Activated B cell treated with CpG ODN at 0.5 μM for 24 hours (primary cell): ENCODE data around the gene SDHAF4. TPM values are rescaled to one million over a fixed set of nuclear protein-coding genes. Genes with fewer than 3 reads are reported as not detected.
"Not testable (repeated sequence)": the region's sequence is repeated elsewhere in the genome, so short reads cannot be mapped to it uniquely, and the experiment has no call there.

ENCODE experiments used
- ATAC-seq: fragments of 200-7000 bp; cut with Tn5 transposase; one replicate; pipeline ENCODE4 v1.10.0; 2021; ENCODE audit warnings: low read depth, mild to moderate bottlenecking, moderate library complexity
- CTCF ChIA-PET: fragments of 350-600 bp; sonication (Branson Sonifier 250); formaldehyde crosslinking; loops from one replicate; lab custom pipeline; 2021; ENCODE audit warnings: antibody characterized with exemption; lab: Charles Lee
- POLR2A ChIA-PET: fragments of 350-600 bp; sonication (Branson Sonifier 250); formaldehyde crosslinking; loops from one replicate; lab custom pipeline; 2021; ENCODE audit warnings: antibody characterized with exemption; lab: Charles Lee
- DNase-seq: peaks from one replicate; pipeline ENCODE4 v3.0.0; 2022
- H3K27ac Mint-ChIP-seq: one replicate; pipeline ENCODE4 v1.8.0; 2020; ENCODE audit warnings: mixed read lengths
- H3K27me3 Mint-ChIP-seq: one replicate; pipeline ENCODE4 v1.8.0; 2021; ENCODE audit warnings: mixed read lengths
- H3K36me3 Mint-ChIP-seq: one replicate; pipeline ENCODE4 v1.8.0; 2021; ENCODE audit warnings: low read depth, mixed read lengths
- H3K4me1 Mint-ChIP-seq: one replicate; pipeline ENCODE4 v1.8.0; 2021; ENCODE audit warnings: mixed read lengths
- H3K4me3 Mint-ChIP-seq: one replicate; pipeline ENCODE4 v1.8.0; 2020; ENCODE audit warnings: mild to moderate bottlenecking, mixed read lengths
- H3K9me3 Mint-ChIP-seq: one replicate; pipeline ENCODE4 v1.8.0; 2020; ENCODE audit warnings: mixed read lengths
- CTCF ChIP-seq: fragments of 200-600 bp; IDR thresholded peaks from one replicate; pipeline ENCODE4 v1.8.0; 2022; ENCODE audit warnings: antibody characterized with exemption, mild to moderate bottlenecking
- intact Hi-C: fragments of 100-400 bp; cut with micrococcal nuclease; formaldehyde crosslinking; loops from one replicate; pipeline ENCODE4 v1.15.1; 2024
- total RNA-seq: library from RNA; stranded (reverse); gene quantifications from 2 replicates; pipeline ENCODE4 v1.2.3, GENCODE V29; 2022

The SDHAF4 gene
- total RNA-seq, 1 donor from 2014 or later, result 7.6 TPM

- intact Hi-C loops, result loop anchor here (1.0 kb wide), 1 partner anchor 139 kb away; no protein-coding TSS in a partner anchor
- ATAC-seq (no peak), DNase-seq (no peak)
- H3K4me3 Mint-ChIP-seq, result no peak overlapping the region
- H3K9me3 Mint-ChIP-seq, result no peaks in the 10 kb centered on the region
- POLR2A ChIA-PET, result no interaction called here
- no peak overlapping the region for H3K27ac Mint-ChIP-seq
- no peak for TF ChIP-seq CTCF
- CTCF ChIA-PET, result no interaction called here
- H3K27me3 Mint-ChIP-seq, result no peaks in the 10 kb centered on the region
- H3K4me1 Mint-ChIP-seq, result no peaks in the 10 kb centered on the region
- no peaks in the 10 kb centered on the region for H3K36me3 Mint-ChIP-seq
These were observed 19.4 kb upstream of the SDHAF4 start for GRCh38 chr6:70547313-70547712.

- ChIA-PET POLR2A (no interaction called here), CTCF (no interaction called here)
- H3K27ac Mint-ChIP-seq, result no peak overlapping the region
- no peak for TF ChIP-seq CTCF
- no peak overlapping the region for H3K4me3 Mint-ChIP-seq
- H3K27me3 Mint-ChIP-seq, result no peaks in the 10 kb centered on the region
- DNase-seq (no peak), ATAC-seq (no peak)
- no peaks in the 10 kb centered on the region for H3K9me3 Mint-ChIP-seq
- H3K4me1 Mint-ChIP-seq, result no peaks in the 10 kb centered on the region
- H3K36me3 Mint-ChIP-seq, result no peaks in the 10 kb centered on the region
- intact Hi-C loops, result loop anchor here (1.0 kb wide), 1 partner anchor 138 kb away; no protein-coding TSS in a partner anchor
These were observed 18.8 kb upstream of the SDHAF4 start for GRCh38 chr6:70547905-70548304.

GRCh38 chr6:70549327-70549726 is 17.4 kb upstream of the SDHAF4 start:
- Mint-ChIP-seq H3K4me1 (no peaks in the 10 kb centered on the region), H3K9me3 (no peaks in the 10 kb centered on the region), H3K4me3 (no peak overlapping the region), H3K27ac (no peak overlapping the region), H3K36me3 (no peaks in the 10 kb centered on the region), H3K27me3 (no peaks in the 10 kb centered on the region)
- POLR2A ChIA-PET, result no interaction called here
- DNase-seq, result no peak
- intact Hi-C loops, result no loop called here
- TF ChIP-seq CTCF, result no peak
- CTCF ChIA-PET, result no interaction called here
- no peak for ATAC-seq

- intact Hi-C loops, result no loop called here
- ChIA-PET CTCF (interaction anchor here (0.8 kb wide), 1 partner anchor 306 kb away, joined by 3 read pairs; no protein-coding TSS in a partner anchor), POLR2A (no interaction called here)
- DNase-seq (no peak), ATAC-seq (no peak)
- no peaks in the 10 kb centered on the region for H3K27me3 Mint-ChIP-seq
- H3K4me1 Mint-ChIP-seq, result no peaks in the 10 kb centered on the region
- no peaks in the 10 kb centered on the region for H3K9me3 Mint-ChIP-seq
- H3K4me3 Mint-ChIP-seq, result no peak overlapping the region
- TF ChIP-seq CTCF, result no peak
- H3K36me3 Mint-ChIP-seq, result no peaks in the 10 kb centered on the region
- no peak overlapping the region for H3K27ac Mint-ChIP-seq
These were observed 15.2 kb upstream of the SDHAF4 start for GRCh38 chr6:70551566-70551965.

- H3K9me3 Mint-ChIP-seq, DNase-seq, H3K27ac Mint-ChIP-seq, H3K4me1 Mint-ChIP-seq, intact Hi-C loops, H3K27me3 Mint-ChIP-seq, CTCF ChIA-PET, H3K36me3 Mint-ChIP-seq, H3K4me3 Mint-ChIP-seq, POLR2A ChIA-PET, ATAC-seq: not testable (repeated sequence)
These were observed 14.3 kb upstream of the SDHAF4 start for GRCh38 chr6:70552286-70552940.
